Effector CD8-positive, alpha-beta T cell (primary cell): ENCODE results near the gene EGFL7.
A peak's percentile ranks its signal among the peaks of the same experiment; 100 is the strongest.

ENCODE experiments used
- DNase-seq: peaks from one replicate; lab custom pipeline; 2025; lab: John Stamatoyannopoulos, UW

EGFL7 gene

DNA sequence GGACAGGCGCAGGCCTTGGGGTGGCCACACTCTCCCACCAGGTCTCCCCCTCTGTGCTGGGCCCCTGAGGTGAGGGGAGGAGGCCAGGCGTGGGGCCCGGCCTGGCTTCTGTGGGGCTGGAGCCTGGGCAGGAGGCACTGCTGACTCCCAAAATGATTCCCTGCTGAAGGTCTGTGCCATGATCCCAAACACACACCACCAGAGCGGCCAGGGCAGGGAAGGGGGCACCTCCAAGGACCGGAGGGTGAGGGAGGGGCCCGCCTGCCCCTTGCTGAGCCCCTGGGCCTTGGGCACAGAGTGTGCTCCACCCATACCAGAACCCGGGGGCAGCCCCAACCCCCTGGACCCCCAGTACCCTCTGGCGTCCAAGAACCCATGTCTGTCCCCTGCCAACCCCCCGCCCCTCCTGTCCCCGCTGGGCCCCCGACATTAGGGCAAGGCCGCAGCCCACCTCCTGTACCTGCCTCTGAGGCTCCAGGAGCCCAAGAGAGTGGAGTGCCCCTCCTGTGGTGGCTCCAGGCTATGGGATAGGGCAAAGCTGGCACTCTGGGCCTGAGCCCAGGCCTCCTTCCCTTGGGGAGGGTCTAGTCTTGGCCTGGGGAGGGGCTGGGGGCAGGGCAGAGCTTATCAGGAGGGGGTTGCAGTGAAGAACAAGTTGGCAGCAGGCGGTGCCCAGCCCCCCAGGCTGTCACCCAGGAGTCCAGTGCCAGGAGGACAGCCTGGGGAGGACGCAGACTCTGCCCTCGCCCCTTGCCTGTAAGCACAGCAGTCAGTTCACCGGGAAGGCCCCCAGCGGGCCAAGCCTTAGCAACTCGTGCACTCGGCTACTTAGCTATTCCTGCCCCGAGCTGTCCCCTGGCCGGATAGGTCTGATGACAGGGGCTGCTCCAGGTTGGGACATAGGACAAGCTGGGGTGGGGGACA, 2.6 kb upstream of the EGFL7 start:
- DNase-seq: no peak

DNA sequence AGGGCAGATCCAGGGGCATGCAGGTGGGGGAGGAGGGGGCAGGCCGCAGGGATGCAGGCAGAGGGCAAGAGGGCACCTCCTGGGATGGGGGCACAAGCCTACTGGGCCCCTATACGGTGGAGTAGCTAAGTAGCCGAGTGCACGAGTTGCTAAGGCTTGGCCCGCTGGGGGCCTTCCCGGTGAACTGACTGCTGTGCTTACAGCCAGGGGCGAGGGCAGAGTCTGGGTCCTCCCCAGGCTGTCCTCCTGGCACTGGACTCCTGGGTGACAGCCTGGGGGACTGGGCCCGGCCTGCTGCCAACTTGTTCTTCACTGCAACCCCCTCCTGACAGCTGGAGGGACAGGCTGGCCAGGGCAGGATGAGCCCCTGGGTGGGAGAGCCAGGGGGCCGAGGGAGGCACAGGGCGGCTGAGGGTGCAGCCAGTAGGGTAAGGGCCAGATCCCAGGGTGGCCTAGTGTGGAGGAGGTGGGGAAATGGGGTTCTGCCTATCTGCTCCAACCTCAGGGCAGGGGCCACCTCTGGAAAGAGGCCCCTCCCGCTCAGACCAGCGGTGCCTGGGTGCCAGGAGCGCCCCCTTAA, 1.7 kb upstream of the EGFL7 start:
- DNase-seq: no peak

GRCh38 chr9:136661641-136662325, 933 bp upstream of the EGFL7 start:
- no peak for DNase-seq

GRCh38 chr9:136662326-136662655, 425 bp upstream of the EGFL7 start:
- no peak for DNase-seq

- no peak for DNase-seq
Observed at GRCh38 chr9:136664000-136664915, 1.5 kb downstream of the EGFL7 start.

GRCh38 chr9:136665111-136665703, 2.5 kb downstream of the EGFL7 start:
- DNase-seq: no peak

GRCh38 chr9:136665704-136666371, 3.1 kb downstream of the EGFL7 start:
- DNase-seq: no peak

DNA sequence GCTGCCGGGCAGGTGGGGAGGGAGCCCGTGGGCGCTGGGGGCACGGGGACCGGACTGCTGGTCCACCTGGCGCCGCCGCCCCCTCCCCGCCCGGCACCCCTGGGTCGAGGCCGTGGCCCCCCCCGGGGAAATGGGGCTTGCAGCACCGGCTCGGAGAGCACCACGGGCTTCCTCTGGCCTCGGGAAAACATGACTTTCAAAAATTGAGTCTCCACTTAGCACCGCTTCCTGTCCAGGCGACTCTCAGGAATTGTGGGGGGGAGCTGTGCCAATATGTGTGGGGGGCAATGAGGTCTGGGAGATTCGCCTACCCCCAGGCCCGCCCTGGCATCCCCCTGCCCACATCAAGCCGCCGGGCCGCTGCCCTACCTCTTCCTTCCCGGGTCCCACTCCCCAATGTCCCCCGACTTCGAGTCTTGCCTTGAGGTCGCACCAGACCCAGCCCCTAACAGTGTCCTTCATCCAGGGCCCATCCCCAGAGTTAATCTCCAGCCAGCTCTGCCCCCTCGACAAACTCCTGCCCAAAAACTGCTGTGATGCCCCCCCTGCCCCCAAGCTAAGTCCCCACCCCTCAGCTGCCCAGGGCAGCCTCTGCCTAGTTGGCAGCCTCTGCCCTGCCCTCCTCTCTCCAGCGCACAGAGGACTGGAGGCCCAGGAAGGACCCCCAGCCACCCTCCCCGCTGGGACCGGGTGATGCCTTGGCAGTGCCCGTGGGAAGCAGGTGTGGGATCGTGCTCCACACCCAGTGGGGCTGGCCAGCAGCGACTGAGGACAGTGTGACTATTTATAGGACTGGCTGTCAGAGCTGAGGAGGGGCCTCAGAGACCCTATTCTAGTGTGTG, 3.9 kb downstream of the EGFL7 start:
- DNase-seq: no peak

DNA sequence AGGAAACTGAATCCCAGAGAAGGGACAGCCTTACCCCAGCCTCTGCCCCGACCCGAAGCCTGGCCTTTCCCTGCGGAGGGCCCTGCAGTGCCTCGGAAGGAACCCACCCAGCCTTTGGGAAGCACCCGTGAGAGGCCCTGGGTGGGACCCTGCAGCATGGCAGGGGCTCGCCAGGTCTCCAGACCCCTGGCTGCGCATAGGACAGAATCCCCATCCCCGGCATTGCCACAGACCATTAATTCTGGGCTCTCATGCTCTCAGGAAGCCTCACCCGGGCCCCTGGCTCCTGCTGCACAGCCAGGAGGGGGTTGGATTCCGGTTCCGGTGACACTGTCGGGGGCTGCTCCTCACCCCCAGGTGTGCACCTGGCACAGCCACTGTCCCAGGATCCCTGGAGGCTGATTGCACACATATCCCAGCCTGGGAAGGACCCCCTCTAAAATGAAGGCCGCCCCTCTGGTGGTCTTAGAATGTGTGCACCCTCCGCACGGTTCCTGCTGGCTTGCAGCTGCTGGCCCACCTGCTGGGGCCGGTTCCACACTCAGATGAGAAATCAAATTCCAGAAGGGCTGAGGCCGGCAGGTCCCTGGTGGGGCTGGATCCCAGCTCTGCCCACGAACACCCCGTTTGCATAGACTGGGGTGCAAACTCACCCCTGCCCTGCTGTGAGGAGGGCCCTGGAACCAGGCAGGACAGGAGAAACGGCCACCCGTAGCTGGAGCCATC, 4.7 kb downstream of the EGFL7 start:
- no peak for DNase-seq

DNA sequence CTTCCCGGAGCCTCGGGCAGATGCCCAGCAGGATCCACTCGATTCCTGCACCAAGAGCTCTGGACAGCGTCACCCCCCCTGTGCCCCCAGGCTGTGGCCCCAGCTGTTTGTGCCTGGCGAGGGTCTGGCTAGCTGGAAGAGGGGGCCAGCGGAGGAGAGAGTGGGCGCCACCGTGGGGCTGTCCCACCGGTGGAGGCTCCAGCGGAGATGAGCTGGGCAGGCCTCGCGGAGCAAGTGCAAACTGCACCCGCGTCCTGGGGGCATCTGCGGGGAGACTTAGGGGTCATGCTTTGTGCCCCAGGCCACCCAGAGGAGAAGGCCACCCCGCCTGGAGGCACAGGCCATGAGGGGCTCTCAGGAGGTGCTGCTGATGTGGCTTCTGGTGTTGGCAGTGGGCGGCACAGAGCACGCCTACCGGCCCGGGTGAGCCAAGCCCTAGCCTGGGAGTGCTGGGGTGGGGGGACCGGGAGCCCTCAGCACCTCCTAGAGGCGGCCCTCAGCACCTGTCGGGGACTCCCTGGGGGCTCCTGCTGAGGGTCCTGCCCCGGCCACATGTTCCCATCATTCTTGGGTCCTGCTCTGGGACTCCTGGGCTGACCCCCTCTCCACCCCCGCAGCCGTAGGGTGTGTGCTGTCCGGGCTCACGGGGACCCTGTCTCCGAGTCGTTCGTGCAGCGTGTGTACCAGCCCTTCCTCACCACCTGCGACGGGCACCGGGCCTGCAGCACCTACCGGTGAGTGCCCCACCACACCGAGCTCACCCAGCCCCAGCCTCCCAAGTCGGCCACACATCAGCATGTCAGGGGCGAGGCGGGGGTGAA, 5.4 kb downstream of the EGFL7 start:
- DNase-seq: no peak

DNA sequence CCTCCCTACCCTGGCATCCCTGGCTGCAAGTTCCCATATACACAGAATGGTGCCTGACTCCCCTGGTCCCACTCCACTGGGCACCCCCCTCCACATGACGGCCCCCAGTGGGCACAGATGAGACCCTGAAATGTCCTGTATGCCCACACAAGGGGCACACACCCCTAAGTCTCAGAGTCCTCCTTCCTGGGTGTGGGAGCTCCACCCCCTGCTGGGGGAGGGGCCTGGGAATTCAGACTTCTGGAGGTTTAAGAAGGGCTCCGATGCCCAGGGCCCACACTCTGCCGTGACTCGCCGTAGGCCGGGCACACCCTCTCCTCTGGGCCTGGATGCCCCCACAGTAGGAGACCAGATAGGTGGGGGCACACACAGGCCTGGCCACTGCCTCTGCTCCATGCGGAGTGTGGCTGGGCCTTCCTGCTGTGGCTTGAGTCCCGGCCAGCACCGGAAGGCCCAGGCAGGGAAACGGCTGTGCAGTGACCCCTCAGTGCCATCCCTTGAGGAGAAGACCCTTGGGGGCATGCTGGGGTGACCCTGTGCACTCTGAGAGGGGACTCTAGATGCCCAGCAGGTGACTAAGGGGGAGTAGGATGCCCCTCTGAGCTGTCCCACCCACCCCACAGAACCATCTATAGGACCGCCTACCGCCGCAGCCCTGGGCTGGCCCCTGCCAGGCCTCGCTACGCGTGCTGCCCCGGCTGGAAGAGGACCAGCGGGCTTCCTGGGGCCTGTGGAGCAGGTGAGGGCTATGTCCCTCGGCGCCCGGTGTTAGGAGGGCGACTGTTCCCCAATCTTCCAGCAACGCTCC, 6.5 kb downstream of the EGFL7 start:
- DNase-seq: no peak

DNA sequence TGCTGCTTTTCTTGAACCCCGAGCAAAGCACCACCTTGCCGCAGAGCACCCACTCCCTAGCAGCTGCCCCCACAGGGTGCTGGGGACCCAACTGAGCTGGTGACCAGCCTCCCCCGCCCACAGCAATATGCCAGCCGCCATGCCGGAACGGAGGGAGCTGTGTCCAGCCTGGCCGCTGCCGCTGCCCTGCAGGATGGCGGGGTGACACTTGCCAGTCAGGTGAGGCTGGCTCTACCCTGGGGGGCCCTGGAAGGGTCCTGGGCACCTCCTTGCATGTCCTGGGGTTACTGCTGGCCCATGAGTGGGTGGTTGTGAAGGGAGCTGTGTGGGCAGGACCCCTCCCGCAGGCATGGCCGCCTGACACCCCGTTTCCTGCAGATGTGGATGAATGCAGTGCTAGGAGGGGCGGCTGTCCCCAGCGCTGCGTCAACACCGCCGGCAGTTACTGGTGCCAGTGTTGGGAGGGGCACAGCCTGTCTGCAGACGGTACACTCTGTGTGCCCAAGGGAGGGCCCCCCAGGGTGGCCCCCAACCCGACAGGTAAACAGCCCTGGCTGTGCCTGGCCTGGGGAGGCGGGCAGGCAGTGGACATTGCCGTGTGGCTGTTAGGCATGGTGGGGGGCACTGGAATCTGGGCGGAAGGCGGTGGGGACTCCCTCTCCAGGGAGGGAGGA, 7.2 kb downstream of the EGFL7 start:
- no peak for DNase-seq

DNA sequence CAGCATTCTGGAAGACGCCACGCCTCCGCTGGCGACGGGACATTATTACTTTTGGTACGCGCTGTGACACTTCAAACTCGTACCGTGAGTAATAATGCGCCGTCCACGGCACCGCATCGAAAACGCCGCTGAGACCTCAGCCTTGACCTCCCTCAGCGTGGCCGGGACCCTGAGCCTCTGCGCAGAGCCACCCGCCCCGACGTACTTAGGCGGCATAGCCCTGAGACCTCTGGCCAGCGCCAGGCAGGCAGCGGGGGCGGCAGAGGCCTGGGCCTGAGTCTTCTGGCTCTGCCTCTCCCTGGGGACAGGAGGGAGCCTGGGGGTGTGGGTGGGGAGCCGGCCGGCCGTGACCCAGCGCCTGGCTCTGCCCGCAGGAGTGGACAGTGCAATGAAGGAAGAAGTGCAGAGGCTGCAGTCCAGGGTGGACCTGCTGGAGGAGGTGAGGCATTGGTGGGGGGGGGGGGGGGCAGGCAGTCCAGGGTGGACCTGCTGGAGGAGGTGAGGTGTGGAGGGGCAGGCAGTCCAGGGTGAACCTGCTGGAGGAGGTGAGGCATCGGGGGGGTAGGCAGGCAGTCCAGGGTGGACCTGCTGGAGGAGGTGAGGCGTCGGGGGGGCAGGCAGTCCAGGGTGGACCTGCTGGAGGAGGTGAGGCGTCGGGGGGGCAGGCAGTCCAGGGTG, 8.0 kb downstream of the EGFL7 start:
- DNase-seq: no peak

DNA sequence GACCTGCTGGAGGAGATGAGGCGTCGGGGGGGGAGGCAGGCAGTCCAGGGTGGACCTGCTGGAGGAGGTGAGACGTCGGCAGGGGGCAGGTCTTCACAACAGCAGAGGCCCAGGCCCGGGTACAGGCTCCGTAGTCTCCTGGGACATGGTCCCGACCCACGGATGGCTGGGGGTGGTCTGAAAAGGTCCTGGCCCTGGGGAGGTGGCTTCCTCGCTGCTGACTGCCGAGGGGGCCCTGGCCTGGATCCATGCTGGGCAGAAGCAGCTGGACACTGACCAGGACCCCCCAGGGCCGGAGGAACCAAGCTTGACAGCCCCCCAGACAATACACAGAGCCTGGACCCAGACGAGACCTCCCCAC, 8.5 kb downstream of the EGFL7 start:
- no peak for DNase-seq

- peak; percentile 13 for DNase-seq
Observed at GRCh38 chr9:136671646-136672430, 9.1 kb downstream of the EGFL7 start.
